SH-SY5Y (cell line): ENCODE data around the gene ZNF526.

Experiments
- GATA2 ChIP-seq: IDR thresholded peaks from 2 replicates; pipeline ENCODE4 v1.6.1; 2011; ENCODE audit warnings: mild to moderate bottlenecking, low read depth, low read length
- GATA3 ChIP-seq: IDR thresholded peaks from 2 replicates; pipeline ENCODE4 v1.6.1; 2011; ENCODE audit warnings: low read depth, mild to moderate bottlenecking, low read length, moderate library complexity

Gene ZNF526

GRCh38 chr19:42225718-42226292, 5.7 kb downstream of the ZNF526 start:
- TF ChIP-seq GATA2 (no peak), GATA3 (no peak)

GRCh38 chr19:42226886-42227285, 6.8 kb downstream of the ZNF526 start:
- TF ChIP-seq GATA3 (no peak), GATA2 (no peak)

- no peak for TF ChIP-seq GATA2
- no peak for TF ChIP-seq GATA3
Observed at GRCh38 chr19:42228641-42229040, 8.5 kb downstream of the ZNF526 start.

GRCh38 chr19:42229301-42229854, 9.3 kb downstream of the ZNF526 start:
- TF ChIP-seq GATA2, result no peak
- TF ChIP-seq GATA3, result no peak

GRCh38 chr19:42229855-42230351, 9.8 kb downstream of the ZNF526 start:
- TF ChIP-seq GATA3 (no peak), GATA2 (no peak)

GRCh38 chr19:42230571-42230970, 10.5 kb downstream of the ZNF526 start:
- TF ChIP-seq GATA2 (no peak), GATA3 (no peak)

- no peak for TF ChIP-seq GATA3
- TF ChIP-seq GATA2, result no peak
Observed at GRCh38 chr19:42232435-42232834, 12.3 kb downstream of the ZNF526 start.

GRCh38 chr19:42233106-42233505, 13.0 kb downstream of the ZNF526 start:
- TF ChIP-seq GATA3 (no peak), GATA2 (no peak)

GRCh38 chr19:42233678-42234292, 13.7 kb downstream of the ZNF526 start:
- TF ChIP-seq GATA2 (no peak), GATA3 (no peak)

GRCh38 chr19:42234364-42234763, 14.3 kb downstream of the ZNF526 start:
- no peak for TF ChIP-seq GATA3
- TF ChIP-seq GATA2, result no peak

- TF ChIP-seq GATA3, result no peak
- no peak for TF ChIP-seq GATA2
Observed at GRCh38 chr19:42235181-42235580, 15.1 kb downstream of the ZNF526 start.

- no peak for TF ChIP-seq GATA3
- no peak for TF ChIP-seq GATA2
Observed at GRCh38 chr19:42239544-42240220, 19.6 kb downstream of the ZNF526 start.

GRCh38 chr19:42241279-42241678, 21.2 kb downstream of the ZNF526 start:
- TF ChIP-seq GATA3, result no peak
- no peak for TF ChIP-seq GATA2

- no peak for TF ChIP-seq GATA3
- no peak for TF ChIP-seq GATA2
Observed at GRCh38 chr19:42242069-42242511, 22.0 kb downstream of the ZNF526 start.
